Lower lobe of right lung (tissue), 2 donors: ENCODE results near the gene PPP2R5E. TPM values are rescaled to one million over a fixed set of nuclear protein-coding genes. Genes with fewer than 3 reads are reported as not detected.

Source experiments
- ATAC-seq, 2 donors: fragments of 200-7000 bp; cut with Tn5 transposase; one replicate each; pipeline ENCODE4 v1.9.1; 2020 to 2022; ENCODE audit warnings: mild to moderate bottlenecking in 2 of 2, moderate library complexity in 2 of 2
- DNase-seq: peaks from one replicate; pipeline ENCODE4 v3.0.0-alpha.2; 2020
- H3K27ac ChIP-seq: fragments of 200-600 bp; one replicate; pipeline ENCODE4 v1.8.0; 2022
- H3K27me3 ChIP-seq: fragments of 200-600 bp; one replicate; pipeline ENCODE4 v1.8.0; 2022; ENCODE audit warnings: low read depth
- H3K36me3 ChIP-seq: fragments of 200-600 bp; one replicate; pipeline ENCODE4 v1.8.0; 2022; ENCODE audit warnings: mild to moderate bottlenecking
- H3K4me1 ChIP-seq: fragments of 200-600 bp; one replicate; pipeline ENCODE4 v1.8.0; 2022
- H3K4me3 ChIP-seq: fragments of 200-600 bp; one replicate; pipeline ENCODE4 v1.8.0; 2022; ENCODE audit warnings: mild to moderate bottlenecking
- H3K9me3 ChIP-seq: fragments of 200-600 bp; one replicate; pipeline ENCODE4 v1.8.0; 2022
- intact Hi-C: fragments of 100-400 bp; cut with DNase I; formaldehyde crosslinking; loops from one replicate; pipeline ENCODE4 v1.11.0; 2022
- total RNA-seq: library from RNA; stranded (reverse); fragmentation: NEBNext Ultra II Directional; extraction: Animal tissue kit (Norgen Biotek cat#: 25700); gene quantifications from one replicate; pipeline ENCODE4 v1.2.1, GENCODE V29; 2021
- TF ChIP-seq, protein P1 (sequence below): fragments of 200-600 bp; IDR thresholded peaks from one replicate; pipeline ENCODE4 v1.8.0; 2022; ENCODE audit warnings: antibody characterized with exemption, mild to moderate bottlenecking
- donor health status: DM: no; HTN: yes; CAD: no; lungs with severe emphysema.

The PPP2R5E gene
- total RNA-seq, 1 donor from 2014 or later = 45.3 TPM

DNA sequence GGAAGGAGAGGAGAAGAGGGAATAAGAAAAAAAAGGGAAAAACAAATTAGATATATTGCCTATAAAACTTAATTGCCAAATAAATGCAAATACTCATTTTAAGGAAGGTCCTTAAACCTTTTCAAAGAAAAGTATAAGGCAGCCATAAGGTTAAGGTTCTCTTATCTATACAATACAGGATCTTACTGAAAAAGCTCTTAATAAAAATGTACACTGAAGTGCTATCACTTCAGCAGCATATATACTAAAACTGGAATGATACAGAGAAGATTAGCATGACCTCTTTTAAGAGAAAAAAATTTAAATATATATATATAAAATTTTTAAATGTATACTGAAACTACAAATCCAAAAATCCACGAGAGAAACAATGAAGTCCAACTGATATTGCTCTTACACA lies 65.6 kb downstream of the PPP2R5E start:
- DNase-seq = no peak
- H3K27ac ChIP-seq = no peak overlapping the region
- intact Hi-C loops = no loop called here
- TF ChIP-seq, protein P1, sequence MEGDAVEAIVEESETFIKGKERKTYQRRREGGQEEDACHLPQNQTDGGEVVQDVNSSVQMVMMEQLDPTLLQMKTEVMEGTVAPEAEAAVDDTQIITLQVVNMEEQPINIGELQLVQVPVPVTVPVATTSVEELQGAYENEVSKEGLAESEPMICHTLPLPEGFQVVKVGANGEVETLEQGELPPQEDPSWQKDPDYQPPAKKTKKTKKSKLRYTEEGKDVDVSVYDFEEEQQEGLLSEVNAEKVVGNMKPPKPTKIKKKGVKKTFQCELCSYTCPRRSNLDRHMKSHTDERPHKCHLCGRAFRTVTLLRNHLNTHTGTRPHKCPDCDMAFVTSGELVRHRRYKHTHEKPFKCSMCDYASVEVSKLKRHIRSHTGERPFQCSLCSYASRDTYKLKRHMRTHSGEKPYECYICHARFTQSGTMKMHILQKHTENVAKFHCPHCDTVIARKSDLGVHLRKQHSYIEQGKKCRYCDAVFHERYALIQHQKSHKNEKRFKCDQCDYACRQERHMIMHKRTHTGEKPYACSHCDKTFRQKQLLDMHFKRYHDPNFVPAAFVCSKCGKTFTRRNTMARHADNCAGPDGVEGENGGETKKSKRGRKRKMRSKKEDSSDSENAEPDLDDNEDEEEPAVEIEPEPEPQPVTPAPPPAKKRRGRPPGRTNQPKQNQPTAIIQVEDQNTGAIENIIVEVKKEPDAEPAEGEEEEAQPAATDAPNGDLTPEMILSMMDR = no peak
- no peaks in the 10 kb centered on the region for H3K36me3 ChIP-seq
- H3K9me3 ChIP-seq = no peaks in the 10 kb centered on the region
- peak overlapping the region; percentile 20 for H3K4me3 ChIP-seq
- H3K4me1 ChIP-seq = peaks cover 38% of the 10 kb centered on the region
- no peaks in the 10 kb centered on the region for H3K27me3 ChIP-seq
- ATAC-seq = no peak

DNA sequence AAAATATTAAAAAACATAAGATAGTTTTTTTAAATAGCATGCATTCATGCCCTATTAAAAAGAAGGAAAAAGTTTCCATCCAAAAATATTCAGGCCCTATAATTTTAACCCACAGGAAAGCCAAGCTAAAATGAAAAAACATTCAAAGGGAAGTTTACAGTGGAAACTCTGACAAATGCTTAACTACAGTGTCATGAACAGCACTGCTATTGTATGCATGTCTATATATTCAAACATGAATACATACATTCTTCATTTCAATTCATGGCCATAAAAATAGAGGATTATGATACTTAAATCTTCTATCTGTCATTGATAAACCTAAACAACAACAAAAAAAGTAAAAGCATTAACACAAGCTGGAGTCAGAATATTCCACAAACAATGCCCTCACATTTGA lies 67.4 kb downstream of the PPP2R5E start:
- no peak for DNase-seq

DNA sequence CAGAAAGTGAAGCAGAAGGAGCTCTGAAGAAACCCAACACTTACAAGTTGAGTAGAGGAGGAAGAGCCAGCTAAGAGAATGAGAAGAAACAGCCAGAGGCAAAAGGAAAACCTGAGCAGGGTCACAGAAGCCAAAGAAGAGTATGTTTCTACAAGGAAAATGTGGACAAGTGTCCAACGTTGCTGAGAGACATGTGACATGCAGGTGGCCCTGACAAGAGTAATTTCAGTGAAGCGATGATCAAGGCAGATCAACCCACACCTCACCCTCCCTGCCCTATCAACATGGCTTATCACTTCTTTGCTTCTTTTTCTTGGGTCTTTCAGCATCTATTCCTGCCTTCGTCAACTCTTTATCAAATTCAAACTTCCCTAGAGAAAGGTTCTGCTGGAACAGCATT lies 68.3 kb downstream of the PPP2R5E start:
- no peak for DNase-seq
- Histone ChIP-seq H3K9me3 (no peaks in the 10 kb centered on the region), H3K36me3 (no peaks in the 10 kb centered on the region), H3K27me3 (no peaks in the 10 kb centered on the region), H3K4me3 (no peak overlapping the region), H3K4me1 (peaks cover 56% of the 10 kb centered on the region), H3K27ac (no peak overlapping the region)
- TF ChIP-seq, protein P1 = no peak
- ATAC-seq = no peak
- intact Hi-C loops = no loop called here

More for the DNA sequence above, 67.4 kb downstream of the PPP2R5E start:
- TF ChIP-seq, protein P1 = no peak
- no peaks in the 10 kb centered on the region for H3K9me3 ChIP-seq
- no peaks in the 10 kb centered on the region for H3K27me3 ChIP-seq
- ATAC-seq = no peak
- H3K4me1 ChIP-seq = peaks cover 56% of the 10 kb centered on the region
- no peak overlapping the region for H3K27ac ChIP-seq
- intact Hi-C loops = no loop called here
- H3K36me3 ChIP-seq = no peaks in the 10 kb centered on the region
- no peak overlapping the region for H3K4me3 ChIP-seq

DNA sequence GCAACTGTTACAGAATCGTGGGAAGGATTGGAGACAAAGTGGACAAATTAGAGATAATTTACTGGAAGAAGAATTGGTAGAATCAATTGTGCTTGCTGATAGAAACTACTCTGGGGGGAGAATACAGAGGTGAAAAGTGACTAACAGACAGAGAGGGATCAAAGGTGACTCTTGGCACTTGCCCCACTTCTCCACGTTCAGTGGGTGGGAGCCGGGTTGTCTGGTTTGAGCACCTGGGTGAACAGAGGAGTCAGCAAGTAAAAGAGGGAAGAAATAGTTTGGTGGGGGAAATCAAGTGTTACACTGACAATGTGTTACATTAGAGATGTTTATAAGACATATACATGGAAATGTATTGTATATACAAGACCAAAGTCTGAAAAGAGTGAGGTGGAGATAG lies 69.1 kb downstream of the PPP2R5E start:
- Histone ChIP-seq H3K27me3 (no peaks in the 10 kb centered on the region), H3K4me3 (no peak overlapping the region), H3K27ac (no peak overlapping the region), H3K36me3 (no peaks in the 10 kb centered on the region), H3K9me3 (no peaks in the 10 kb centered on the region), H3K4me1 (peaks cover 53% of the 10 kb centered on the region)
- intact Hi-C loops = no loop called here
- DNase-seq (no peak), ATAC-seq (no peak)
- TF ChIP-seq, protein P1 = no peak

DNA sequence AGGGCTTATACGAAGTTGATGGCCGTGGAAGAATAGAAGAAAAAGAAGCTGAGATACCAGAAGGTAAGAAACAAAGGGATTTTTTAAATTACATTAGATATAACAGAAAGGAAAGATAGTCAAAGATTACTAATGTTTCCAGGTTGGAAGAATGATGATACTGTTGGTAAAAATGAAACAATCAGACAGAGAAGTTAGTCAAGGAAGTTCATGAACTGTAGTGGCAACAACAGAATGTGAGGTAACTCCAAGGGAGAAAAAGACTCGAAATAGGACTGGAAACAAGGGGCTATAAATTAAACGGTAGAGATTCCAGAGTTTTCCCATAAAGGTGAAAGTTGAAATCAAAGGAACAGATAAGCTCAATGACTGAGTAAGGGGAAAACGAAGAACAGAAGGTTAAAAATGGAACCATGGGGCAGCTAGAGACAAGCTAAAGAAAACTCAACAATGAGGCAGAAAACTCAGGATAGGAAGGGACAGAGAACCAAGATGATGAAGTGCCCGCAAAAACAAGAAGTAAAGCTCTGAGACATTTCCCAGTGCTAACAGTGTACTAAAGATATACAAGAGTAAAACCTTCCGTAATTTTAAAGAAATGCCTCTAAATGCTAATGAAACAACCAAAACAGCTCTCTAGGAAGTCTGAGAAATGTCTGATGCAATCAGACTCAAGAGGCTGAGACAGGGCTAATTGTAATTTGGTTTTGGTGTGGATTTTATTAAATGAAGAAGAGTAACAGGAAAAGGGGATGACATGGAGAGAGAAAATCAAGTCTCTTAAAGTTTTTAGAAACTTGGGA lies 70.0 kb downstream of the PPP2R5E start:
- no peak overlapping the region for H3K27ac ChIP-seq
- no peaks in the 10 kb centered on the region for H3K9me3 ChIP-seq
- peaks cover 47% of the 10 kb centered on the region for H3K4me1 ChIP-seq
- no peak overlapping the region for H3K4me3 ChIP-seq
- intact Hi-C loops = no loop called here
- H3K36me3 ChIP-seq = no peaks in the 10 kb centered on the region
- no peak for DNase-seq
- TF ChIP-seq, protein P1 = no peak
- no peaks in the 10 kb centered on the region for H3K27me3 ChIP-seq
- ATAC-seq = peak in 1 of 2 donors; percentile 46
